AG09309 (cell line): Measurements from ENCODE around the gene ANGPTL4.
"Not testable (repeated sequence)": the region's sequence is repeated elsewhere in the genome, so short reads cannot be mapped to it uniquely, and the experiment has no call there.

Source experiments
- DNase-seq: peaks from one replicate; pipeline ENCODE4 v3.0.0-alpha.2; 2010; ENCODE audit warnings: low read depth
- H3K4me3 ChIP-seq: 2 replicates; pipeline ENCODE4 v1.5.1; 2011; ENCODE audit warnings: mild to moderate bottlenecking, low read depth, low read length, moderate library complexity; ENCODE audit not compliant: control insufficient read depth
- CTCF ChIP-seq: IDR thresholded peaks from 2 replicates; pipeline ENCODE4 v1.5.1; 2011; ENCODE audit warnings: mild to moderate bottlenecking, low read depth, low read length, inconsistent platforms; ENCODE audit not compliant: insufficient read depth, control insufficient read depth; ENCODE audit errors: missing control alignments

Gene ANGPTL4

DNA sequence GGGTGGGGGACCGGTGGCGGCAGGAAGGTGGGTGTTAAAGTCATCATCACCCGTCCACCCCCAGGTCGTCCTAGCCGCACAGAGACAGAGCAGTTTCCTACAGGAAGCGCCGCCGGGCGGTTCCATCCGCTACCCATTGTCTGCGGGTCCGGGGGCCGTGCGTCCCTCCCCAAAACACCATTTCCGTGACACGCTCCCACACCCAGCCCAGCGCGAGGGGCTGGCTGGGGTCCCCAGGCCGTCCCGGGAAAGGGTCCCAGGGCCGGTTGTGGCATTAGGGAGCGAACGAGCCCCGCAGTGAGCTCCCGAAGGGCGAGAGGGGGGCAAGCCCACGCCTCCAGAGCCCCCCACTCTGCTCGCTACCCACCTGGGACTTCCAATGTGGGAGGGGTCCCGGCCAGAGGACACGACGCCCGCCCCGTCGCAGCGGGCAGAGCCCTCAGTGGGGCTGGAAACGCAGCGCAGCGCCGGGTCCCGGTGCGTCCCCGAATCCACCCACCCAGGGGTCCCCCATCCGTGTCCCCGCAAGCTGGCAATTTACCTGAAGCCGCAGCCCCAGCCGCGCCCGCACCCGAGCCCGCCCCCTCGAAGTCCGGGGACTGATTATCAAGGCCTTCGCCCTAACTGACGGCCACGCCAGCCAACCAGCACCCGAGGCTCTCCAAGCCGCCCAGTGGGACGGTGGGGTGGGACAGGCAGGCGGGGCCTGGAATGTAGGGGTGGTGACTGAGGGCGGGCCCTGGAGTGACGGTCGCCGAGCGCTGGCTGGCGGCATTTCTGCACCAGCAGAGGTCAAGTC is 21.1 kb upstream of the ANGPTL4 start, which contains the start of gene KANK3:
Gene KANK3 (minus strand): TSS at position 579 of the 799 bp plus-strand sequence. CDS start 5,434 bp downstream, outside the sequence.
- DNase-seq = peak; percentile 60
- peak within 1 kb of the TSS; percentile 8 for H3K4me3 ChIP-seq
- TF ChIP-seq CTCF = no peak

DNA sequence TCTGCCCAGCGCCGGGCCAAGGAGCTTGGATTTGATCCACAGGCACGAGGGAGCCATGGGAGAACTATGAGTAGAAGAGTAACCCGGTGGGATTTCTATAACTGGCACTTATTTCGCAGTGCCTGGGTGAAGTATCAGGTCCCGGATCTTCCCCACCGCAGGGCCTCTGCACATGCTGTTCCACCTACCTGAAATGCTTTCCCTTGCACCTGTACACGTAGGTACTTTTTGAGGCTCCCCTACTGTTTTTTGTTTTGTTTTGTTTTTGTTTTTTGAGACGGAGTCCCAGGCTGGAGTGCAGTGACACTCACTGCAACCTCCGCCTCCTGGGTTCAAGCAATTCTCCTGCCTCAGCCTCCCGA is 20.5 kb upstream of the ANGPTL4 start:
- H3K4me3 ChIP-seq = no peak overlapping the region; the same call in 1 of the 2 replicates
- DNase-seq = no peak
- TF ChIP-seq CTCF = no peak

DNA sequence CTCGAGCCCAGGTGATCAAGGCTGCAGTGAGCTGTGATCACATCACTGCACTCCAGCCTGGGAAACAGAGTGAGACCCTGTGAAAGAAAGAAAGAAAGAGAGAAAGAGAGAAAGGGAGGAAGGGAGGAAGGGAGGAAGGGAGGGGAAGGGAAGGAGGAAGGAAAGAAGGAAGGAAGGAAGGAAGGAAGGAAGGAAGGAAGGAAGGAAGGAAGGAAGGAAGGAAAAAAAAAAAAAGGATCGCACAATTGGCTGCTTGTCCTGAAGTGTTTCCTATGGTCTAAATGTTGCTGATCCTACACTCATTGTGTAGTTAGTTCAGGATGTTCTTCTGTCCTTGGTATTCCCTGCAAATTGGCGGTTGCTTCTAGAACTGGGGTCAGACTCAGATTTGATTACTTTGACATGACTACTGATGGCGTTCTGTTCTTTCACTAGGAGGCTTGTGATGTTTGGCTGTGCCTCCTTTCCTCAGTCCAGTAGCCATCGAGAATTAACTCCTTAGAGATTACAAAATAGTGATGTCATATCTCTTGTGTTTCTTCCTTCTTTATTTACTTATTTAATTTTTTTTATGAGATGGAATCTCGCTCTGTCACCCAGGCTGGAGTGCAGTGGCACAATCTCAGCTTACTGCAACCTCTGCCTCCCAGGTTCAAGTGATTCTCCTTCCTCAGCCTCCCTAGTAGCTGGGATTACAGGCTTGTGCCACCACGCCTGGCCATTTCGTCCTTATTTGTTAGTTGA is 14.2 kb upstream of the ANGPTL4 start:
- not testable (repeated sequence) for H3K4me3 ChIP-seq, DNase-seq

DNA sequence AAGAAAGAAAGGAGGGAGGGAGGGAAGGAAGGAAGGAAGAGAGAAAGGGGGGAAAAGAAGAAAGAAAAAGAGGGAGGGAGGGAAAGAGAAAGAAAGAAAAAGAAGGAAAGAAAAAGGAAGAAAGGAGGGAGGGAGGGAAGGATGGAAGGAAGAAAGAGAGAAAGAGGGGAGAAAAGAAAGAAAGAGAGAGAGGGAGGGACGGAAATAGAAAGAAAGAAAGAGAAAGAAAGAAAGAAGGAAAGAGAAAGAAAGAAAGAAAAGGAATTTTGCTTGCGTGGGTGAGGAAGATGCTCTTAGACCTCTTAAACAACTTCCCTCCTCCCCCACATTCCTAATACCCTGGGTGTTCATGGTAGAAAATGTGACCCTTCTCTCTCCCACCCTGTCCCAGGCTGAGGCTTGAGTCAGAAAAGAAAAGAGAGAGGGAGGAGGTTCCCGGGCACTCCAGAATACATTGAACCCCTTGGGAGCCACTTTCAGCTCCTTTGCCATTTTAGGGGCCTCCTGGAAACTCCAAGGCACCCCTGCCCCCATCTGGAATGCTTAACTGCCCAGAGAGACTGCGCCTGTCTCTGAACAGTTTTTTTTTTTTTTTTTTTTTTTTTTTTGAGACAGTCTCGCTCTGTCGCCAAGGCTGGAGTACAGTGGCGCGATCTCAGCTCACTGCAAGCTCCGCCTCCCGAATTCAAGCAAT is 11.7 kb upstream of the ANGPTL4 start:
- no peak for TF ChIP-seq CTCF
- no peak overlapping the region for H3K4me3 ChIP-seq
- no peak for DNase-seq

DNA sequence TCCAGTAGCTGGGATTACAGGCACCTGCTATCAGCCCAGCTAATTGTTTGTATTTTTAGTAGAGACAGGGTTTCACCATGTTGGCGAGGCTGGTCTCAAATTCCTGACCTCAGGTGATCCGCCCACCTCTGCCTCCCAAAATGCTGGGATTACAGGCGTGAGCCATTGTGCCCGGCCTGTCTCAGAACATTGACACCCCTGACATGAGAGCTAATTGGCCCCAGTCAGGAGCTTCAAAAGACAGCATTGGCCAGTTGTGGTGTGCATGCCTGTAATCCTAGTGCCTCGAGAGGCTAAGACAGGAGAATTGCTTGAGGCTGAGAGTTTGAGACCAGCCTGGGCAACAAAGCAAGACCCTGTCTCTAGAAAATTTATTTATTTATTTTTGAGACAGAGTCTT is 11.1 kb upstream of the ANGPTL4 start:
- not testable (repeated sequence) for DNase-seq, H3K4me3 ChIP-seq

DNA sequence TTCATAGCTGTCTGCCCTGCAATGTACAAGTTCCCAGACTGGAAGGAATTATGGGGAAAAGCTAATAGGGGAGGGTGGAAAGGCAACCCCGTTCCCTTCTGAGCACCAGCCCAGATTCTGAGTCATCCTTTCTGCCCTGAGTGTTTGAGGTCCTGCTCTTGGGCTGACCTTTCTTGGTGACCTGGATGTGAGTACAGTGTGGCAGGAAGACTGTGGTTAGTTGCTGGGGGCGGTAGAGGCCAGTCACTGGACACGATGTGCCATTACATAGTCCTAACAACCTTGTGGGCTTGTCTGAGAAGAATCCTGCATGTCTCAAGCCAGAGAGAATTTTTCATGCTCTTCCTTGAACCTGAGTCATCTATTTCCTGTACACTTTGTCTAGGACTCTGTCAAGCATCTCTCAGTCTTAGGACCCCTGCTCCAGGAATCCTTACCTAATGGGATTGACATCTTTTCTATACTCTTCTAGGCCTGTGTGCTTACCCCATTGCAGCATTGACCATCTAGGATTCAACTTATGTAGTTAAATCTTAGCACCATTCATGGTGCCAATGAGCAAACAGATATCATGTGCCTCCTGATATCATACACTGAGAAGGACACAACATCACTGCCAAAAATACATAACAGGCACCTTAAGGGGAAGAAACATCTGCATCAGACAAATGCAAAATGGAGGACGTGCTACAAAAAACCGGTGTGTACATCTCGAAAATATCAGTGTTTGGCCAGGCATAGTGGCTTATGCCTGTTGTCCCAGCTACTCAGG is 8.1 kb upstream of the ANGPTL4 start:
- TF ChIP-seq CTCF = no peak
- no peak overlapping the region for H3K4me3 ChIP-seq
- DNase-seq = peak; percentile 91

DNA sequence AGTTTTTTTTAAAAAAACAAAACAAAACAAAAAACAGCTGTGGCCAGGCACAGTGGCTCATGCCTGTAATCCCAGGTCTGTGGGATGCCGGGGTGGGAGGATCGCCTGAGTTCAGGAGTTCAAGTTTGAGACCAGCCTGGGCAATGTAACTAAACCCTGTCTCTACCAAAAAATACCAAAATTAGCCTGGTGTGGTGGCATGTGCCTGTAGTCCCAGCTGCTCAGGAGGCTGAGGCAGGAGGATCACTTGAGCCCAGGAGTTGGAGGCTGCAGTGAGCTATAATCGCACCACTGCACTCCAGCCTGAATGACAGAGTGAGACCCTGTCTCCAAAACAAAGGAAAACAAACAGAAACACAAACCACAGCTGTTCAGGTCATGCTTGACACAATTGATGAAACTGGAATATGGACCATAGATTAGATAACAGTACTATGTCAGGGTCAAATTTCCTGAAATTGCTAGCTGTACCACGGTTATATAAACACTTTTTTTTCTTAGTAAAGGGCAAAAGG is 6.9 kb upstream of the ANGPTL4 start:
- DNase-seq = no peak
- no peak overlapping the region for H3K4me3 ChIP-seq
- no peak for TF ChIP-seq CTCF
